GM19463 (cell line): Measurements from ENCODE around the gene FIP1L1.
"Not testable (repeated sequence)": the region's sequence is repeated elsewhere in the genome, so short reads cannot be mapped to it uniquely, and the experiment has no call there.

Experiments
- ATAC-seq: cut with Tn5 transposase; IDR thresholded peaks from one replicate; pipeline ENCODE4 v1.9.1; 2021; ENCODE audit warnings: mild to moderate bottlenecking, moderate library complexity; ENCODE audit not compliant: unreplicated experiment

The FIP1L1 gene

GRCh38 chr4:53466576-53466975 lies 89.1 kb downstream of the FIP1L1 start:
- ATAC-seq: not testable (repeated sequence)

- ATAC-seq: no peak
These were observed 99.0 kb downstream of the FIP1L1 start for GRCh38 chr4:53476232-53477037.

GRCh38 chr4:53477038-53477565 lies 99.7 kb downstream of the FIP1L1 start:
- ATAC-seq: no peak

DNA sequence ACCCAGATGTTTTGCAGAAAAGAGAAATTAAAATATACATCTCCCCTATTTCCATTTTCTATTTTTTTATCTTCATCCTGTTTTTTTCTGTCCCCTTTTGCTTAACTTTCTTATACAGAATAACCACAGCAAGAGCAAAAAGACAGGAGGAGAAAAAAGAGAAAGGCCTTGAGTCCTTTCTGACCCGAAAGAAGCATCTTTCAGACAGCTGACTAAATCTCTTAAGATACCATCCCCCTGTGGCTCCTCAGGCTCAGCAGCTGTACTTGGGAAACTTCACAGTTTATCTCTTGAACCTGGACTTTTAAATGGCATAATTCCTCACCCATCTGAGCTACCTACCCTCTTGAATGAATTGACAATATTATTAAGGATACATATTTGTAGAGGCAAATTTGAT lies 100.2 kb downstream of the FIP1L1 start:
- ATAC-seq: no peak

GRCh38 chr4:53478671-53479456 lies 101.4 kb downstream of the FIP1L1 start:
- no peak for ATAC-seq

GRCh38 chr4:53479736-53480525 lies 102.5 kb downstream of the FIP1L1 start:
- ATAC-seq: no peak

GRCh38 chr4:53480909-53481308 lies 103.5 kb downstream of the FIP1L1 start:
- ATAC-seq: no peak

- no peak for ATAC-seq
These were observed 104.1 kb downstream of the FIP1L1 start for GRCh38 chr4:53481586-53481985.

GRCh38 chr4:53483250-53483649 lies 105.8 kb downstream of the FIP1L1 start:
- no peak for ATAC-seq

DNA sequence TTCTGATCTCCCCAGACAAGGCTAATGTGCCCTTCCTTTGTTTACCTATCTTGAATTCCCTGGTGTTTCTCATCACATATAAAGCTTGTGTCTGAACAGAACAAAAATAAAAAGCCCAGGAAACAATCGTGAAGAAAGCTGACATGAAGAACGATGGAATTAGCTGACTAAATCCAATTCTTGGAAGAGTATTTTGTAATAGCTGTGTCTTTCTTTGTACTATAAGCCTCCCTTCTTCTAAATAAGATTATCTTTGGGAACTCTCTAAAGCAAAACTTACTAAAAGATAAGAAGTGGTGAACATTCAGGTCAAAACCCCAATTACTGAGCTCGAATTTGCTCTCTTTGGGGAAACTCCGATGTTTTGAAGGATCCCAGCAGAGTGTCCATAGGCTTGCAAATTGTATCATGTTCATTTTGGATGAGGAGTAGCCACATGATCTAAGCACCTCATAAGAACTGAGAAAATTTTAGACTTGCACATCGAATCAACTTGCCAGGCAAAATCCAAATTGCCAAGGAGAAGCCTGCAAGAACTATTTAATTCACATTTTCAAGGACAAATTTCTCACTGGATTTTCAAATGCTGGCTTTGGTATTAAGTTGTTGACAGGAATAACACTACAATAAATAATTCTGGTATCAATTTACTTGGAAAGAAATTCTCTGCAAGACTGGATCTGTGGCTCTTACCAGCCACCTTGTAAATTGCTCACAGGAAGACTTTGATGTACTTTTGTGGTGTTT lies 107.6 kb downstream of the FIP1L1 start:
- ATAC-seq: no peak

- ATAC-seq: no peak
These were observed 108.2 kb downstream of the FIP1L1 start for GRCh38 chr4:53485658-53486040.

GRCh38 chr4:53487766-53488165 lies 110.3 kb downstream of the FIP1L1 start:
- ATAC-seq: no peak

- ATAC-seq: no peak
These were observed 111.9 kb downstream of the FIP1L1 start for GRCh38 chr4:53489279-53489889.

DNA sequence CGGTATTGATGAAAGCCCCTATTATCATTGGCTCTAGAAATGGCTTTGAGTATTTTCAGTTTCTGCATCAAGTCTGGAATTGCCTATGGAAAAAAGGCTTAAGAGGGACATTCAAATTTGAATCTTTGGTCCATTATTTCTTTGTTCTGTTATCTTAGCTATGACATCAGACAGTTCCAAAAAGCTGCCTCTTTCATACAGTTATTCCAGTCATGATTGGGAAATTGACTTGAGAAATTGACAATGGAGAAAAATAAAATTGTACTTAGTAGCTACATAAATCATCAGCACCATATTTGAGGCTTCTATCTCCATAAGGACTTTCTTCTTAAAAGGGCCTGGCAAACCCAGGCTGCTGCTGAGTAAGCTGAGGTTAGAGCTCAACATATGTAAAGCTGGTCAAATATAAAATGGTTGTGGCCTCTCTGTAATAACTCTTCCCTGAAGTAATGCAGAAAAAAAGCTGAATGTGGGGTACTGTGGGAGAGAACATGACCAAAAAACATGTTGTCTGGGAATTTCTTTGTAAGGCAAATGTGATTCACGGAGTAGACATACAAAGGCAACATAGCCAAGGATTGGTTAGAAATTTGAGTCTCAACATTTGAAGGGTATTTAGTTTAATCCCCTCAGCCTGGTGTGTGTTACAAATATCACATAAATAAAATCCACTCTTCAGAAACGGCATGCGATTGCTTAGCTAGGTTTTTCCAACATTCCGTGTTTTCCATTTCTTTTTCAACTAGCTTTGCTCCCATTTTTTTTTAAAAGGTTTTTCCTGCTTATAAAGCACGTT lies 112.9 kb downstream of the FIP1L1 start:
- ATAC-seq: no peak

DNA sequence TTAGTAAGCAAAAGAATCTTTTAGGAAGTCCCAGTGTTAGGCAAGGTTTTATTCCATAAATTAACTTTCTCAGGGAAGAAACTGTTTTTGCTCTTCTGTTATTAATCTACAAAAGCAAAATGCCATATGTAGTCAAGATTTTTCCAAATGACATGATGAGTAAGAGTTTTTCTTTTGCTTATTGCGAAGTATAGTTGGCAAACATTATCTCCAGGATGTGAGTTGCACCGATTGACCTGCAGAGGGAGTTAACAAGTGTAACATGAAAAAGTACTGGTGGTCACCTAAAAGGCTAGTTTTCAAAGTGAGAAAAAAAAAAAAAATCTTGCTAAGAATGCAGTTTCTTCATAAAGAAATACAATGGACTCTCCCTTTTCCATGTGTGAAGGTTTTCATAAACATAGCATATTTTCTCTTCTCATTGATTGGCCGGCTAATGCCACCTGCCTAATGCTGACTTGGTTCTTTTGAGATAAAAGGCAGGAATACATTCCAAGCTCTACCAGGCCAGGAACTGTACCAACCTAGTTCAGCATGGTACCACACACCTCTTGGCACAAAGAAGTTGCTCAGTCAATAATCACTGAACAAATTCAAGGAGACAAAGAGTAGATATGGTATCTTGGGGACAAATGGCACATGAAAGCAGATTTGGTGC lies 113.7 kb downstream of the FIP1L1 start:
- no peak for ATAC-seq

GRCh38 chr4:53494851-53495250 lies 117.4 kb downstream of the FIP1L1 start:
- ATAC-seq: no peak

DNA sequence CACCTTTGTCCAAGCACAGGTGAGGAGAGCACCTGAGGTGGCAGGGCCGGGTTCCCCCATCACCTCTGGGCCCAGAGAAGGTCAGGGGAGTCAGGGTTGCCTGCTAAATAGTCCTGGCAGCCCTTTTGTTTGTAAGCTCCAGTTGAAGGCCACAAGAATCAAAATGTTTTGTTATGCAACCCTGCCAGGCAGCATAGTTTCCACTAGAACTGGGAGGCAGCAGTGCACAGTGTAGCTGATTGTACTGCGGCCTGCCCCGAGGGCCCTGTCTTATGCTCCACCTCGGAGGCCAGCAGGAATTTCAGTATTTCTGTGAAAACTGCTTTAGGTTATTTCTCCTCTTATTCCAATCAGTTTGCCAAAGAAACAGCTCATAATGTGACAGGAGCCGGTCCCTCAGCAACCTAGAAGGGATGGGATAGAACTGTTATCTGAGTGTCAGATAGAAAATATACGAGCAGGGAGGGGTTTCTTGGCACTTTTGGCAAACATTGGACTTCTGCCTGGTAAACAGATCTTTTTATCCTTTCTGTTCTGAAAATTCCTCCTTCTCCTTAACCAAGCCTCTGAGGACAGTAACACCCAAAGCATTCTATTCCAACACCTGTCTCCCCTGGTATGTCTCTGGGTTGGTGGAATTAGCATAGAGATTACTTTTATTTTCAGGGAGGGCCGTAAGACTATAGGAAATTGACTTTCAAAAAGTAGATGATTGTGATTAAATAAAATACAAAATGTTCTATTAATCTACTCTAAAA lies 120.2 kb downstream of the FIP1L1 start:
- no peak for ATAC-seq

DNA sequence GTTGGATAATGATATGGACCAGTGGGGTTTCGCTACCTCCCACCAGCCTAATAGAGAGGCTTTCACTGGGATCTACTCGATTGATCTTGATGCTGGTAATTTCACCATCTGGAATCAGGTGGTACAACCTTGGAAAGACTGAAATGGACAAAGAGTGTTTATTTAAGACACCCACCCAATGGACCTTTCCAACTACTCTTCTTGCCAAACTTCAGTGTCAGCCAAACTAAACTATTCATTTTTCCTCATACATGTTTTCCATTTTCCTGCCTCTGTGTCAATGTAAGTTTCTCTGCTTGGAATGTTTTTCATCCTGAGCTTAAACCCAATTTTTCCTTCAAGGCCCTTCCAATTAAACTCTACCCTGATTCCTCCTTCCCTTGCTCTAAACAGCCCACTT lies 121.3 kb downstream of the FIP1L1 start:
- no peak for ATAC-seq
